Measurements from ENCODE around the gene AK8.

The AK8 gene

DNA sequence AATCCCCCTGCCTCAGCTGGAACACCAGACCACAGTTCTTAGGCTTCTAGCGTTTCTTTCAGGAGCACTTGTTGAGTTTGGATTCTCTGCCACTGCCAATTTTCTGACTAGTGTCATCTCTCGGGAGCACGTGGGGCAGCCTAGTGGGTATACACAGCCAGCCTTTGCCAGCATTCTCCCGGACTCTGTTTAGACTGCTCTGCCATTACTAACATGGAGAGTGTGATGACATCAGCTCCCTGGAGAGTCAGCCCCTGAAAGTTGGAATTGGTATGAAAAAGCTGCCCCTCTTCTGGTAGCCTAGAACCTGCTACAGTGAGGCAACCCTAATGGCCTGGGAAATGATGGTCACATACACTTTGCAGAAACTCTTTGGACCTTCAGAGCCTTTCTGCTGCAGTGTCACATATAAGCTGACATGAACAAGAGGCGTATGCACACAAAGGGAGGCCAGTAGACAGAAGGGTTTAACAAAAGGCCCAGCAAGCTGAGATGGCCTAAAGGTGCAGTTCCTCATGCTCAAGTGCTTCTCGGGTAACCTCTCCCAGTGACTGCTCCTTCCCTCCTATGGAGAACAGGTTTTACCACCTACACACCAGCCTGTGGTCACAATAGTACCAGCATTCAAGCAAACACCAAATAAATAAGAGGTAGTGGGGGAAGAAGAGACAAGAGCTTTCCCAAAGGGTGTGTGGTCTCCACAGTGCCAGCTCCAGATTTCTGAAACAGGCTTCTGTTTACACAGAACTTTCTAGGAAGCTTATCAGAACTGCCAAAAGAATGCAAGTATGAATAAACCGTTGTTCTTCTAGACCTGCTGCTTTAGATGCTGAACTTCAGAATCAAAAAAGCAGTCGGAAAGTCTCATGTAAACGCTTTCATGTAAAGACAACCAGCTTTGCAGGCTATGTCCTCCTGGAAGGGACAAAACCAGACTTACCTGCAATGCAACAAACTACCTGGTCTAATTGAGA is 17.1 kb upstream of the AK8 start:
- no peak overlapping the region for H3K9ac ChIP-seq
- H2AFZ ChIP-seq (ENCODE audit: low read depth): no peak overlapping the region
- H3K36me3 ChIP-seq (ENCODE audit: insufficient read depth): no peaks in the 10 kb centered on the region
- H4K20me1 ChIP-seq (ENCODE audit: insufficient read depth): no peaks in the 10 kb centered on the region
- H3K27me3 ChIP-seq (ENCODE audit: insufficient read depth, low read depth): no peaks in the 10 kb centered on the region
- TF ChIP-seq, protein P1, sequence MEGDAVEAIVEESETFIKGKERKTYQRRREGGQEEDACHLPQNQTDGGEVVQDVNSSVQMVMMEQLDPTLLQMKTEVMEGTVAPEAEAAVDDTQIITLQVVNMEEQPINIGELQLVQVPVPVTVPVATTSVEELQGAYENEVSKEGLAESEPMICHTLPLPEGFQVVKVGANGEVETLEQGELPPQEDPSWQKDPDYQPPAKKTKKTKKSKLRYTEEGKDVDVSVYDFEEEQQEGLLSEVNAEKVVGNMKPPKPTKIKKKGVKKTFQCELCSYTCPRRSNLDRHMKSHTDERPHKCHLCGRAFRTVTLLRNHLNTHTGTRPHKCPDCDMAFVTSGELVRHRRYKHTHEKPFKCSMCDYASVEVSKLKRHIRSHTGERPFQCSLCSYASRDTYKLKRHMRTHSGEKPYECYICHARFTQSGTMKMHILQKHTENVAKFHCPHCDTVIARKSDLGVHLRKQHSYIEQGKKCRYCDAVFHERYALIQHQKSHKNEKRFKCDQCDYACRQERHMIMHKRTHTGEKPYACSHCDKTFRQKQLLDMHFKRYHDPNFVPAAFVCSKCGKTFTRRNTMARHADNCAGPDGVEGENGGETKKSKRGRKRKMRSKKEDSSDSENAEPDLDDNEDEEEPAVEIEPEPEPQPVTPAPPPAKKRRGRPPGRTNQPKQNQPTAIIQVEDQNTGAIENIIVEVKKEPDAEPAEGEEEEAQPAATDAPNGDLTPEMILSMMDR (conservative IDR thresholded peaks at IDR 0.05; ENCODE audit: low read depth, low read length): no peak
- H3K27ac ChIP-seq: no peak overlapping the region
- no peak overlapping the region for H3K4me2 ChIP-seq
- no peaks in the 10 kb centered on the region for H3K79me2 ChIP-seq (ENCODE audit: insufficient read depth, low read depth)
- H3K4me1 ChIP-seq (ENCODE audit: low read depth, poor library complexity, severe bottlenecking): no peaks in the 10 kb centered on the region
- no peak overlapping the region for H3K4me3 ChIP-seq (IDR thresholded peaks at IDR 0.05; ENCODE audit: insufficient read depth, low read depth, low read length)

DNA sequence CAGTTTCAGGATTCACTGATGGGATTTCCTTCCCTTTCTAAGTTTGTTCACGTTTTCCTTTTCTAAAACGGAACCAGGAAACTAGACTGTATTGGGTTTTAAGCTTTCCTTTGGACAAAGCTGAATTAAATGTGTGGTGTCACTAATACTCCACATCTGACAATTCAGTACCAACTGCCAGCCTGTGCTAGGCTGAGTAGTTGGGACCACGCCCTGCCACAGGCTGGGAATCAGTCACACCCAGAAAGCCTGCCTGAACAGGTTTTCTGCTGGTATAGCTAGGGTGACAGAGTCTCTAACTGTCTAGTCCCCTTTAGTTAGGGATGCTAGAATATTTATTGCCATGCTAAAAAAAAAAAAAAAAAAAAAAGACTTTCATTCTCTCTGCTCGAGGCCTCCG is 16.3 kb upstream of the AK8 start:
- Histone ChIP-seq H3K4me1 (ENCODE audit: low read depth, poor library complexity, severe bottlenecking) (no peaks in the 10 kb centered on the region), H3K79me2 (ENCODE audit: insufficient read depth, low read depth) (no peaks in the 10 kb centered on the region), H3K36me3 (ENCODE audit: insufficient read depth) (no peaks in the 10 kb centered on the region), H3K27ac (no peak overlapping the region), H3K27me3 (ENCODE audit: insufficient read depth, low read depth) (no peaks in the 10 kb centered on the region), H4K20me1 (ENCODE audit: insufficient read depth) (no peaks in the 10 kb centered on the region), H3K4me2 (no peak overlapping the region), H3K4me3 (IDR thresholded peaks at IDR 0.05; ENCODE audit: insufficient read depth, low read depth, low read length) (no peak overlapping the region), H2AFZ (ENCODE audit: low read depth) (no peak overlapping the region), H3K9ac (no peak overlapping the region)
- TF ChIP-seq, protein P1 (conservative IDR thresholded peaks at IDR 0.05; ENCODE audit: low read depth, low read length): no peak

DNA sequence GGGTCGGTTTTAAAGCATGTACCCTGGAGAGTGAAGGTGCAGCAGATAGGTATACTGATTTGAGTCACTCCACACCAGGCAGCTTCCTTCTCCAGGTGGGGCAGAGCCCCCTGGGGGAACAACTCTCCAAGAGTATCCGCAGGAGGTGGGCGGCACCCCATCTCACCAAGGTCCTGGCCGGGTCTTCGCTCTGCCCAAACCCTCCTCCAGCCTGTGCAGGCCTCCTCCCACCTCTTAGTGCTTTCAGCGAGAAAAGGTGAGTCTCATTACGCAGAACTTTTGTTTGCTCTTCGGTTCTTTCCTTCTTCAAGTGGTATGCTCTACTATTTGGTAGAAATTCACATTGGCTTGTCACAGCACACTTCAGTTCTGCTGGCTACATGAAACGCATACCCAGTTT is 14.3 kb upstream of the AK8 start:
- Histone ChIP-seq H3K9ac (no peak overlapping the region), H3K4me3 (IDR thresholded peaks at IDR 0.05; ENCODE audit: insufficient read depth, low read depth, low read length) (no peak overlapping the region), H3K27me3 (ENCODE audit: insufficient read depth, low read depth) (no peaks in the 10 kb centered on the region)

DNA sequence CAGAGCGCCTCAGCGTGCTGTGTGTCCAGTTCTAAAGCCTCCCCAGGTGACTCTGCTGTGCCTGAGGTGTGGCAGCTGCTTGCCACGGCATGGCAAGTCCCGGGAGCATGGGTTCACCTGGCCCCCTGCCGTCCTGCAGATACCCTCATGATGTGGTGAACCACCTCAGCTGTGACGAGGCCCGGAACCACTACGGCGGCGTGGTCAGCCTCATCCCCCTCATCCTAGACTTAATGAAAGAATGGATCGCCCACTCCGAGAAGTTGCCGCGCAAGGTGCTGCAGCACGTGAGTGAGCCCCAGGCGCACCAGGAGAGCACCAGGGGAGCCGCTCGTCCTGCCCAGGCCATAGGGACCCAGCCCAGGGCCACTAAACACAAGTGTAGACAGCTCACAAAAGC is 10.1 kb upstream of the AK8 start:
- no peak overlapping the region for H3K4me2 ChIP-seq
- no peaks in the 10 kb centered on the region for H3K27me3 ChIP-seq (ENCODE audit: insufficient read depth, low read depth)
- H3K9ac ChIP-seq: no peak overlapping the region
- TF ChIP-seq, protein P1 (conservative IDR thresholded peaks at IDR 0.05; ENCODE audit: low read depth, low read length): no peak
- no peak overlapping the region for H3K27ac ChIP-seq
- no peak overlapping the region for H3K4me3 ChIP-seq (IDR thresholded peaks at IDR 0.05; ENCODE audit: insufficient read depth, low read depth, low read length)
- H4K20me1 ChIP-seq (ENCODE audit: insufficient read depth): no peaks in the 10 kb centered on the region
- H3K79me2 ChIP-seq (ENCODE audit: insufficient read depth, low read depth): no peaks in the 10 kb centered on the region
- H3K4me1 ChIP-seq (ENCODE audit: low read depth, poor library complexity, severe bottlenecking): no peaks in the 10 kb centered on the region
- H3K36me3 ChIP-seq (ENCODE audit: insufficient read depth): no peaks in the 10 kb centered on the region
- H2AFZ ChIP-seq (ENCODE audit: low read depth): no peak overlapping the region

More for the DNA sequence above, 14.3 kb upstream of the AK8 start:
- no peak overlapping the region for H3K27ac ChIP-seq
- H3K36me3 ChIP-seq (ENCODE audit: insufficient read depth): no peaks in the 10 kb centered on the region
- H3K4me1 ChIP-seq (ENCODE audit: low read depth, poor library complexity, severe bottlenecking): no peaks in the 10 kb centered on the region
- H3K79me2 ChIP-seq (ENCODE audit: insufficient read depth, low read depth): no peaks in the 10 kb centered on the region
- no peak overlapping the region for H2AFZ ChIP-seq (ENCODE audit: low read depth)
- TF ChIP-seq, protein P1 (conservative IDR thresholded peaks at IDR 0.05; ENCODE audit: low read depth, low read length): no peak
- H3K4me2 ChIP-seq: no peak overlapping the region
- no peaks in the 10 kb centered on the region for H4K20me1 ChIP-seq (ENCODE audit: insufficient read depth)
